MM.1S (cell line): ENCODE measurements around the gene EVPLL.
"Not testable (repeated sequence)": the region's sequence is repeated elsewhere in the genome, so short reads cannot be mapped to it uniquely, and the experiment has no call there.

ENCODE experiments used
- DNase-seq: peaks from one replicate; pipeline ENCODE4 v3.0.0-alpha.2; 2015
- H2AFZ ChIP-seq: fragments of 300-600 bp; sonication (generic); 2 replicates; pipeline ENCODE4 v1.6.0; 2016; ENCODE audit warnings: antibody characterized with exemption, low read length
- H3F3A ChIP-seq: fragments of 300-600 bp; sonication (generic); 2 replicates; pipeline ENCODE4 v1.6.1; 2016; ENCODE audit warnings: mild to moderate bottlenecking, antibody characterized with exemption, low read length, moderate library complexity, mixed read lengths; ENCODE audit not compliant: insufficient read depth
- H3K27ac ChIP-seq: fragments of 300-600 bp; sonication (generic); 2 replicates; pipeline ENCODE4 v1.5.1; 2016; ENCODE audit warnings: mild to moderate bottlenecking, low read length
- H3K27me3 ChIP-seq: fragments of 300-600 bp; sonication (generic); replicated peaks from 2 replicates; pipeline ENCODE4 v1.6.0; 2016; ENCODE audit warnings: low read length; ENCODE audit not compliant: insufficient read depth
- H3K36me3 ChIP-seq: fragments of 300-600 bp; sonication (generic); replicated peaks from 2 replicates; pipeline ENCODE4 v1.6.1; 2016; ENCODE audit warnings: mild to moderate bottlenecking, low read length, mixed read lengths; ENCODE audit not compliant: insufficient read depth
- H3K4me1 ChIP-seq: fragments of 300-600 bp; sonication (generic); 2 replicates; pipeline ENCODE4 v1.6.1; 2016; ENCODE audit warnings: low read length, mixed read lengths
- H3K4me2 ChIP-seq: fragments of 300-600 bp; sonication (generic); 2 replicates; pipeline ENCODE4 v1.6.0; 2016; ENCODE audit warnings: low read depth, low read length
- H3K4me3 ChIP-seq: fragments of 300-600 bp; sonication (generic); 2 replicates; pipeline ENCODE4 v1.5.1; 2016; ENCODE audit warnings: low read length, mixed read lengths
- H3K79me2 ChIP-seq: fragments of 300-600 bp; sonication (generic); 2 replicates; pipeline ENCODE4 v1.6.1; 2016; ENCODE audit warnings: mixed run types, low read length, mixed read lengths
- H3K9ac ChIP-seq: fragments of 300-600 bp; sonication (generic); 2 replicates; pipeline ENCODE4 v1.6.1; 2016; ENCODE audit warnings: low read length, mixed read lengths
- H3K9me2 ChIP-seq: fragments of 300-600 bp; sonication (generic); replicated peaks from 2 replicates; pipeline ENCODE4 v1.6.1; 2016; ENCODE audit warnings: mild to moderate bottlenecking, low read length, mixed read lengths; ENCODE audit not compliant: insufficient read depth
- H3K9me3 ChIP-seq: fragments of 300-600 bp; sonication (generic); replicated peaks from 2 replicates; pipeline ENCODE4 v1.6.1; 2016; ENCODE audit warnings: mild to moderate bottlenecking, low read length, mixed read lengths; ENCODE audit not compliant: insufficient read depth
- H4K20me1 ChIP-seq: fragments of 300-600 bp; sonication (generic); 2 replicates; pipeline ENCODE4 v1.6.1; 2016; ENCODE audit warnings: mild to moderate bottlenecking, low read length, moderate library complexity, mixed read lengths; ENCODE audit not compliant: insufficient read depth
- EZH2 ChIP-seq: fragments of 300-600 bp; sonication (generic); optimal IDR thresholded peaks from 2 replicates; pipeline ENCODE3; 2017; ENCODE audit warnings: low read depth, mild to moderate bottlenecking, antibody characterized with exemption, low read length, mixed read lengths
- EZH2phosphoT487 ChIP-seq: fragments of 300-600 bp; sonication (generic); IDR thresholded peaks from 2 replicates; pipeline ENCODE4 v1.6.1; 2018; ENCODE audit warnings: antibody characterized with exemption, low read length
- TF ChIP-seq, protein P1 (sequence below): fragments of 300-600 bp; sonication (generic); IDR thresholded peaks from 2 replicates; pipeline ENCODE4 v1.5.1; 2016; ENCODE audit warnings: antibody characterized with exemption, low read length, mixed read lengths

Gene EVPLL

GRCh38 chr17:18371455-18371854 lies 6.1 kb upstream of the EVPLL start:
- Histone ChIP-seq H3K79me2 (no peaks in the 10 kb centered on the region), H3K9me2 (no peaks in the 10 kb centered on the region), H3K4me3 (no peak overlapping the region), H2AFZ (no peak overlapping the region), H3K36me3 (no peaks in the 10 kb centered on the region), H3F3A (no peaks in the 10 kb centered on the region), H3K27me3 (no peaks in the 10 kb centered on the region), H3K27ac (no peak overlapping the region), H3K4me2 (no peak overlapping the region), H3K4me1 (no peaks in the 10 kb centered on the region), H3K9ac (no peak overlapping the region), H4K20me1 (no peaks in the 10 kb centered on the region), H3K9me3 (no peaks in the 10 kb centered on the region)
- no peak for DNase-seq
- TF ChIP-seq, protein P1, sequence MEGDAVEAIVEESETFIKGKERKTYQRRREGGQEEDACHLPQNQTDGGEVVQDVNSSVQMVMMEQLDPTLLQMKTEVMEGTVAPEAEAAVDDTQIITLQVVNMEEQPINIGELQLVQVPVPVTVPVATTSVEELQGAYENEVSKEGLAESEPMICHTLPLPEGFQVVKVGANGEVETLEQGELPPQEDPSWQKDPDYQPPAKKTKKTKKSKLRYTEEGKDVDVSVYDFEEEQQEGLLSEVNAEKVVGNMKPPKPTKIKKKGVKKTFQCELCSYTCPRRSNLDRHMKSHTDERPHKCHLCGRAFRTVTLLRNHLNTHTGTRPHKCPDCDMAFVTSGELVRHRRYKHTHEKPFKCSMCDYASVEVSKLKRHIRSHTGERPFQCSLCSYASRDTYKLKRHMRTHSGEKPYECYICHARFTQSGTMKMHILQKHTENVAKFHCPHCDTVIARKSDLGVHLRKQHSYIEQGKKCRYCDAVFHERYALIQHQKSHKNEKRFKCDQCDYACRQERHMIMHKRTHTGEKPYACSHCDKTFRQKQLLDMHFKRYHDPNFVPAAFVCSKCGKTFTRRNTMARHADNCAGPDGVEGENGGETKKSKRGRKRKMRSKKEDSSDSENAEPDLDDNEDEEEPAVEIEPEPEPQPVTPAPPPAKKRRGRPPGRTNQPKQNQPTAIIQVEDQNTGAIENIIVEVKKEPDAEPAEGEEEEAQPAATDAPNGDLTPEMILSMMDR, result no peak
- TF ChIP-seq EZH2 (no peak), EZH2phosphoT487 (no peak)

DNA sequence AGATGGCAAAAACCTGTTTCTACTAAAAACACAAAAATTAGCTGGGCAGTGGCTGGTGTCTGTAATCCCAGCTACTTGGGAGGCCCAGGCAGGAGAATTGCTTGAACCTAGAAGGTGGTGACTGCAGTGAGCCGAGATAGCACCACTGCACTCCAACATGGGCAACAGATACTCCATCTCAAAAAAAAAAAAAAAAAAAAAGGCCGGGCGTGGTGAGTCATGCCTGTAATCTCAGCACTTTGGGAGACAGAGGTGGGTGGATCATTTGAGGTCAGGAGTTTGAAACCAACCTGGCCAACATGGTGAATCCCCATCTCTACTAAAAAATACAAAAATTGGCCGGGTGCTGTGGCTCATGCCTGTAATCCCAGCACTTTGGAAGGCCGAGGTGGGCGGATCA lies 4.4 kb upstream of the EVPLL start:
- H3K9ac ChIP-seq, H3F3A ChIP-seq, H3K27ac ChIP-seq, H3K36me3 ChIP-seq, H4K20me1 ChIP-seq, DNase-seq, H3K9me2 ChIP-seq, H3K79me2 ChIP-seq, H3K4me3 ChIP-seq, H2AFZ ChIP-seq, H3K4me1 ChIP-seq, H3K9me3 ChIP-seq, H3K4me2 ChIP-seq, H3K27me3 ChIP-seq: not testable (repeated sequence)

DNA sequence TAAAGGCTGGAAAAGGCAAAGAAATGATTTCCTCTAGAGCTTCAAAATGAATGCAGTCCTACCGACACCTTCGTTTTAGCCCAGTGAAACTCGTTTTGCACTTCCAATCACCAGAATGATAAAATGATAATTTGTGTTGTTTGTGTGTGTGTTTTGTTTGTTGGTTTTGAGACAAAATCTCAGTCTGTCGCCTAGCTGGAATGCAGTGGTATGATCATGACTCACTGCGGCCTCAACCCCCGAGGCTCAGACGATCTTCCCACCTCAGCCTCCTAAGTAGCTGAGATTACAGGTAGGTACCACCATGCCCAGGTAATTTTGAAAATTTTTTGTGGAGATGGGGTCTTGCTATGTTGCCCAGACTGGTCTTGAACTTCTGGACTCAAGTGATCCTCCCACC lies 3.4 kb upstream of the EVPLL start:
- H4K20me1 ChIP-seq, result no peaks in the 10 kb centered on the region
- H3K27me3 ChIP-seq, result no peaks in the 10 kb centered on the region
- H3K79me2 ChIP-seq, result no peaks in the 10 kb centered on the region
- H3K36me3 ChIP-seq, result no peaks in the 10 kb centered on the region
- no peak overlapping the region for H2AFZ ChIP-seq
- TF ChIP-seq, protein P1, result no peak
- TF ChIP-seq EZH2, result no peak
- TF ChIP-seq EZH2phosphoT487, result no peak
- H3F3A ChIP-seq, result no peaks in the 10 kb centered on the region
- H3K9me2 ChIP-seq, result no peaks in the 10 kb centered on the region
- H3K4me2 ChIP-seq, result no peak overlapping the region
- no peaks in the 10 kb centered on the region for H3K4me1 ChIP-seq
- DNase-seq, result no peak
- no peak overlapping the region for H3K27ac ChIP-seq
- no peaks in the 10 kb centered on the region for H3K9me3 ChIP-seq
- H3K4me3 ChIP-seq, result no peak overlapping the region
- no peak overlapping the region for H3K9ac ChIP-seq

DNA sequence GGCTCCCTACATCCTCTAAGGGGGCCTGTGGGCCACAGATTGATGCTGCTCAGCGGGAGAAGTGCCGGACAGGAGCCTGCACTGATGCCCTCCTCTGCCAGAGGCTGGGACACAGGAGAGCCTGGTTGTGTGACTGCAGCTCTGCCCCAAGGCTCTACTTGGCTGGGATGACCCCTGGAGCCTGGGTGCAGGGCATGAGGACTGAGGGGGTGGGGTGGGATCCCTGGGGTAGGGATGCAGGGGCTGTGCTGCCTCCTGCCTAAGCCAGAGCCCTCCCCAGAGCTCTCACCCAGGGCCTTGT lies 577 bp downstream of the EVPLL start:
- TF ChIP-seq EZH2phosphoT487 (no peak), EZH2 (no peak)
- TF ChIP-seq, protein P1, result no peak
- Histone ChIP-seq H3K27ac (no peak overlapping the region), H3K9me2 (no peaks in the 10 kb centered on the region), H4K20me1 (no peaks in the 10 kb centered on the region), H2AFZ (no peak overlapping the region), H3K36me3 (no peaks in the 10 kb centered on the region), H3K4me1 (no peaks in the 10 kb centered on the region), H3K9me3 (no peaks in the 10 kb centered on the region), H3F3A (no peaks in the 10 kb centered on the region), H3K9ac (no peak overlapping the region), H3K4me3 (no peak overlapping the region), H3K4me2 (no peak overlapping the region), H3K27me3 (peaks cover 7% of the 10 kb centered on the region; the same call in 1 of the 2 replicates), H3K79me2 (no peaks in the 10 kb centered on the region)
- DNase-seq, result no peak

- not testable (repeated sequence) for H3K4me3 ChIP-seq, H3K9ac ChIP-seq, H4K20me1 ChIP-seq, H3K27ac ChIP-seq, H3K79me2 ChIP-seq, H3F3A ChIP-seq, H3K36me3 ChIP-seq, H3K4me1 ChIP-seq, H3K4me2 ChIP-seq, H2AFZ ChIP-seq, H3K27me3 ChIP-seq, H3K9me2 ChIP-seq, DNase-seq, H3K9me3 ChIP-seq
Observed at GRCh38 chr17:18378614-18379013, 1.0 kb downstream of the EVPLL start.
